Superior temporal gyrus (tissue), 1 donor: ENCODE results near the gene TRPM1.

ENCODE experiments used
- DNase-seq: peaks from one replicate; pipeline ENCODE4 v3.0.0-alpha.2; 2016; ENCODE audit errors: extremely low spot score

Gene TRPM1

GRCh38 chr15:31101262-31102038, at the start of gene TRPM1:
Gene TRPM1, minus strand, starts transcription at chr15:31101725. Its CDS starts 20,370 bp downstream, at chr15:31081355.
- DNase-seq = no peak

DNA sequence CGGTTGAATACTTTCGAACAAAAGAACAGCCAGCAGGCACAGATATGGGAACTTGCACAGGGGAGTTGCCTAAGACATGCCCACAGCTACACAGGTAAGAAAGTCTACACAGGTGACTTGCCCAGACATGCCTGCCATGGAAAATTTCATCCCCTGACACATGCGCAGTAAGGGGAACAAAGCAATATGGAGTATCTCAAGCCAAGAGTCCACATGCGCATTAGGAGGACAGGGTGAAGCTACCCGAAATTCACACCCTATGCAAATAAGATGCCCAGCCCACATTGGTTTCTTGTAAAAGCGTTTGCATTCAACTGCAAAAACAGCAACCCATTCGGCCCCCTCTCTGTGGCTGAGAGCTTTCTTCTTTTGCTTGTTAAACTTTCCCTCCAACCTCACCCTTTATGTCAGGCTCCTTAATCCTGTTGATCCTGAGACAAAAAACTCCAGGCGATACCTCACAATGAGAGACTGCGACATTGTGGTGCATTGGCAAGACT, 49.3 kb upstream of the TRPM1 start:
- DNase-seq = no peak

DNA sequence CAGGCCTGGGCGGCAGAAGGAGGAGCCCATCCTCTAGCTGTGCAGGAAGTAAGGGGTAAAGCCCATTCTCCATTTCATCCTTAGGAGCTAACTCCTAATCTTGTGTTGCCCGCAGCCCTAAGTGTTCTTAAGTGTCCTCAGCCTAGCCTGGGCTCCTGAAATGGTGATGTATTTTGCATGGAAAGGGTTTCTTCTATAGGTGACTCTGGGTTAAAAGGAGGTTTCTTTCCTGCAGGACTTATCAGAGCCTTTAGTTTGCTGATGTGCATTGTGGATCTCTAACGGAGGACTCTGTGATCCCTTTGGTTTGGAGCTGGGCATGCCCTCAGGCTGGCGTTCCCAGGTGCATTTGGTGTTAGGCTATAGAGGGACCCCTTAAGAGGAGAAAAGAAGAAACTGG, 48.5 kb upstream of the TRPM1 start:
- DNase-seq = no peak

- DNase-seq = no peak
Measured at GRCh38 chr15:31149088-31149505, 47.6 kb upstream of the TRPM1 start.

DNA sequence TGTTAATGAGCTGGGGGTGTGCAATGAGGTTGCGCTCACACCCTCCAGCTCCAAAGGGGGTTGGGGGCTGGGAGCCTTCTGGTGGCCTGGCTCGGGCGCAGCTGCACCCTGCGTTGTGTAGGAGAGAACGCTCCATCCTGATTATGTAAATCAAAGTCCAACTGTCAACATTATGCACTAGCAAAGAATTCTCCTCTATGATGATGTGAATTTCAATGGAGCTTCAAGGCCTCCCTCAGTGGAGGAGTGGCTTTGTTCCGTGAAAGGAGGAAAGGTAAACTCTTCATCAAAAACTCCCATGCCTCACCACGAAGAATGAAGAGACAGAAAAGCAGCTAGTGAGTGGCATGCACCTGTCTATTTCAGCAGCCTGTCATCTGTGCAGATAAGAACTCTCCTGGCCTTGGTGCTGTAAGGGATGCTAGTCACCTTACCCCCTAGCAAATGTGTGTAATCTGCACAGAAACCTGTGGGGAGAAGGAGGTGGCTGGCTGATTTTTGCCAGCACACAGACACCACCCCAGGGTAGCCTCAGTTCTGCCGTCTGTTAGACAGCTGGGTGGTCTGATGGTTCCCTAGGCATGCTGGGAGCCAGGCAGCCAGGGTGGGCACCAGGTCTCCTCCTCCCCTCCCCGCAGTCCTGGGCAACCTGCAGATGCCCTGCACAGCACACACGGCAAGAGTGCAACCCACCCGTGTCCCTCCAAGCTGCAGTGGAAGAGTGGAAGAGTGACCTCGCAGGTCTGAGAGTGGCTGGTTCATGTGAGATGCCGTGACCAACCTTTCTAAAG, 47.0 kb upstream of the TRPM1 start:
- DNase-seq = no peak

- no peak for DNase-seq
Measured at GRCh38 chr15:31147944-31148296, 46.4 kb upstream of the TRPM1 start.

GRCh38 chr15:31147456-31147855, 45.9 kb upstream of the TRPM1 start:
- no peak for DNase-seq

GRCh38 chr15:31145271-31145911, 43.9 kb upstream of the TRPM1 start:
- DNase-seq = no peak

GRCh38 chr15:31141792-31142191, 40.3 kb upstream of the TRPM1 start:
- DNase-seq = no peak

- no peak for DNase-seq
Measured at GRCh38 chr15:31136607-31137328, 35.2 kb upstream of the TRPM1 start.

- no peak for DNase-seq
Measured at GRCh38 chr15:31136016-31136415, 34.5 kb upstream of the TRPM1 start.

- DNase-seq = no peak
Measured at GRCh38 chr15:31135523-31135922, 34.0 kb upstream of the TRPM1 start.

DNA sequence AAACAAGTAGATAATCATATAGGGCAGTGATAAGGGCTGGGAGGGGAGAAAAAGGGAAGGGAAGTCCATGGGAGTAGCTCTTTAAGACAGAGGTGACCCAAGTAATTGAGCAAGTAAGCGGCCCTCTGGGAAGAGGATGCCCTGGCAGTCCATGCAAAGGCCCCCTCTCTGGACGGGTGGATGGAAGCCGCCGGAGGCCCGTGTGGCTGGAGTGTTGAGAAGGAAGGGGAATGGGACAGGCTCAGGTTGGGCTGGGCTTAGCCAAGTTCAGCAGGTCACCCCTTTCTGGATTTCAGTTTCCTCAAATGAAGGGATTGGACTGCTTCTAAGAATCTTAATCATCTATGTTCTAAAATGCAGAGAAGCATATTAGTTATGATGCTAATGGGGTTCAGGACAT, 32.4 kb upstream of the TRPM1 start:
- DNase-seq = no peak

DNA sequence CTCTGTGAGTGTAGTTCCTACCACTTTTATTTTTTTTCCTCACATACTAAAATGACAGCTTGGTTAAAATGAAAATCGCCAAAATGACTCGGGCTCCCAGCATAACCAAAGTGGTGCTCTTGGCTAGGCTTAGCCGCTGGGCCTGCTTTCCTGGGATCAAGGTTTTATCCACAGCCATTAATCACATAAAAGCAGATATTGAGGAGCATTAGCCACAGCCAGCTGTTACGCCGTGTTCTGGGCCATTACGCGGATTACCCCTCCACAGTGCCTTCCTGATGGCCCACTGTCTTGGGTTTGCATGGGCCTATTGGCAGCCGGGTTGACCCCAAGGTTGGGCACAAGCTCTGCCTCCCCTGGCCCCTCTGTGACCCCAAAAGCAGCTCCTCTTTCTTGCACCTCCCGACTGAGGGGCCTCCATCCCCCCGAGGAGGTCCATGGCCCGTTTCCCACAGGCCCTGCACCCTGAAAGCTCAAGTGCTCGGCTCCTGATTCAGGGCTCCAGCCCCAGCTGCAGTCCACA, 30.4 kb upstream of the TRPM1 start:
- DNase-seq = no peak

DNA sequence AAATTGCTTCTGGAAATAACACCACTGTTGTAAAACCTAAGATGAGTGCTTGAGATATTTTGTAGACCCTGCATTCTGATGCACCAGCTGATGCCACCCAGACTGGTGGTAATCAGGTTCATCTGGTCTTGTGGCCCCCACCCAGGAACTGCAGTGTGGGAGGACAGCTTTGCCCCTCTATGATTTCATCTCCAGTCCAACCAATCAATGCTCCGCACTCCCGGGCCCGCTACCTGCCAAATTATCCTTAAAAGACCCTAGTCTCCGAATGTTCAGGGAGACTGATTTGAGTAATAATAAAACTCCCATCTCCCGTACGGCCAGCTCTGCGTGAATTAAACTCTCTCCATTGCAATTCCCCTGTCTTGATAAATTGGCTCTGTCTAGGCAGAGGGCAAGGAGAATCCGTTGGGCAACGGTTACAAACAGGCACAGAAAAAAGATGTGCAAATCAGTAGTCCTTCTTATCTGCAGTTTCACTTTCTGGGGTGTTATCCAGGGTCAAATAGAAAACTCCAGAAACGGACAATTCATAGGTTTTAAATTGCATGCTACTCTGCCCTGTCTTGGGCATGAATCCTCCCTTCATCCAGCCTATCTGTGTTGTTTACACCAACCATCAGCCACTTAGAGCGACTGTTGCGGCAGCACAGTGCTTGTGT, 29.2 kb upstream of the TRPM1 start:
- no peak for DNase-seq

DNA sequence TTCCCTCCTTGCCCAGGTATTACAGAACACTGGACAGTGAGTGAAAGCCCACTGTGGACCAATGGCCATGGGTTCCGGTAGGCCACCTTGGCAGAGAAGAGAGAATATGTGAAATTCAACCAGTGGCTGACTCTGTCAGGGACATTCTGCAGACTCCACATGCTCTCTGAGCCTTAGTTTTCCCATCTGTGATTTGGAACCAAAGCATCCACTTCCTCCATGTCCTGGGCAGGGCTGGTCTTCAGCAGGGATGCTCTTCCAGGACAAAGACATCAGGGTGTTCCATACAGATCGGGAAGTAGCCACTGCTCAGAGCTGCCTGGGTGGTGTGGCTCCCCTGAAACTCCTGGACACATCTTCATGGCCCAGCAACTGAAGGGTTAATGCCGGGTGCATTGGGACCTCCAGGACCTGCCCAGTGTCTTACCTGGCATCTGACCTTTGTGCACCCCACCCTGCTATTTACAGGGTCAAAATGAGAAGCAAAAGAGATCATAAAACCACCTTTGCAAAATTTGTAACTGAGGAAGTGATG, 28.3 kb upstream of the TRPM1 start:
- DNase-seq = no peak

DNA sequence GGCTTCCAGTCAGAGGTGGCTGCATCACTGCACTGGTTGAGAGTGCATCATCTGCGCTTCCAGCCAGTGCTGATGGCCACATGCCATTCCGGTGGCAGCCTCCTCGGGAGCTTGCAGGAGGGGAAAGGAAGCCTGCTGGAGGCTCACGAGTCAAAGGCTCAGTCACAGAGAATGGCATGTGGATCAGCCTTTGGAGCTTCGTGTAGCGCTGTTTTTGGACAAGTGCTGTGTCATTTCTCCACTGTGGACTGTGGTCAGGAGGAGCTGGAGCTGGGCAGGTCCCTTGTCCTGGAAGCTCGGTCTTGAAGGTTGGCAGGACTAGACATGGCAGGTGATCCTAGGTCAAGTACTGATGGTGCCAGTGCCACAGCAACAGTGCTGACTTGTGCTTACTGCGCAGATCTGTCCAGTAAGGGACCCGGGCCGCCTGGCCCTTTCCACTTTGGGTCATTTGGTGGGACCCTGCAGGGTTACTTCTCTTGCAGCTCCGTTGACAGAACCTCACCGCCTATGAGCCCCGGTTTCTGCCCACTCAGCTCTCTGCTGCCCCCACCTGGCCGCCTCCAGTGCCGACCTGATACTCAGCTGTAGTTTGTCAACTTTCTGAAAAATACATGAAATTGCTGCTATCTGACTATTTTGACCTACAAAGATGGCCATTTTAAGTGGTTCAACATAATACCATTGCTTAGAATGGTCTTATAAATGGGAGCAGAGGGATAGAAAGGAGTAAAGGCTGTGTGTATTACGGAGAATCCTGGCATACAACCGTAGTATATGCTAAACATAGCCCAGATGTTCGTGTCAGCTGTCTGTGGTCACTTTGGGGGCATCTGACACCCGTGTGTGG, 27.6 kb upstream of the TRPM1 start:
- peak; percentile 85 for DNase-seq

- DNase-seq = no peak
Measured at GRCh38 chr15:31128477-31128876, 27.0 kb upstream of the TRPM1 start.

DNA sequence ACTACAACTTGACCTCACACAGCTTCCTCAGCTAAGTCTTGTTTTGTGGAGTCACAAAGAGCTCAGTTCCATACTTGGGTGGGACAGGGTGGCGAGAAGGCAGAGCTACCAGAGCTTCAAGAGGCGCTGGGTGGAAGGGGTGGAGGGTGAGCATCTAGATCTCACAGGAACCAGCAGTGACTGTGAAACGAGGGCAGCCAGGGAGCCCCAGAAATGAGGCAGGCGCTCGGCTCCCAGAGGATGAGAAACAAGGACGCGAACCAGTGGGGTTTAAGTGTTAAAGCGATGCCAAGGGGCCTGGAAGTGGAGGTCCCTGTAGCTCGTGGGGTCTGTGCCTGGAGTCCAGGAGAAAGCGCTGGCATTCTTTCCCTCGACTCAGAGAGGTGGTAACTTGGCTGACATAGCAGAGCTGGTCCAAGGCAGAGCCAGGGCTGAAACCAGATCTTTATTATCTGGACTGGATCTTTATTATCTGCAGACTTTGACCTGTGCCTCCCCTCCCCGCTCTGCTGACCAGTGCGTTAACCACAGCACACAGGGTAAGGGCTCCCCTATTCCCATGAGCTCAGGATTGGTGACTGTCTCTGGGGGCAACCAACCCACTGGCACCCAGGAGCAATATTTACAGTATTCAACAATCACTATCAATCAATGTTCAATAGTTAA, 26.2 kb upstream of the TRPM1 start:
- DNase-seq = no peak
